ENCODE measurements around the gene CTIF. TPM values are rescaled to one million over a fixed set of nuclear protein-coding genes. Genes with fewer than 3 reads are reported as not detected.
"Not testable (repeated sequence)": the region's sequence is repeated elsewhere in the genome, so short reads cannot be mapped to it uniquely, and the experiment has no call there.

CTIF gene
- total RNA-seq, 2 donors from 2014 or later, result 64.9 to 70.6 TPM

DNA sequence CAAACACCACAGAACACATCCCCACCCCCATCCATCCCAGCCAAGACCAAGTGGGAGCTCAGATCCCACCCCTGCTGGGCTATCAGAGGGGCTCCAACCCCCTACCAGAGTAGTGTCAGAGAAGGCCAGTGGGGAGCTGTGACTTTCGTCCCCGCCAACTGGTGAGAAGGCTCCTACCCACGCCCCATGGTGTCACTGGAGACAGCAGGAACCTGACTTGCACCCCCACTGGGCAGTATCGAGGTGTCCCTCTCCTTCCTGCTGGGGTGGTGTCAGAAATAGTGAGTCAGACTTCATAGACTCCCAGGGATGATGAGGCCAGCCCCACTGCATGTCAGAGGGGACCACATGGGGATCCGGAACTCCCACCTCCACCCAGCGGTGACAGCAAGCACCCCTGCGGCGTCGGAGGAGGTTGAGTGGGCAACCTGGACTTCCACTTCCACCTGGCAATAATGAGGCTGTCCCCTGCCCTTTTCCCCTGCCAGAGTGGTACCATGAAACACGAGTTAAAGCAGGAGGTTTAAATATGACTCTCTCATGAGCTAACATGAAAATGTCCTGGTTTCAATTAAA lies 106.7 kb downstream of the CTIF start:
- intact Hi-C loops (cut with DNase I), result no loop called here
- ATAC-seq, result no peak
- no peak for DNase-seq

DNA sequence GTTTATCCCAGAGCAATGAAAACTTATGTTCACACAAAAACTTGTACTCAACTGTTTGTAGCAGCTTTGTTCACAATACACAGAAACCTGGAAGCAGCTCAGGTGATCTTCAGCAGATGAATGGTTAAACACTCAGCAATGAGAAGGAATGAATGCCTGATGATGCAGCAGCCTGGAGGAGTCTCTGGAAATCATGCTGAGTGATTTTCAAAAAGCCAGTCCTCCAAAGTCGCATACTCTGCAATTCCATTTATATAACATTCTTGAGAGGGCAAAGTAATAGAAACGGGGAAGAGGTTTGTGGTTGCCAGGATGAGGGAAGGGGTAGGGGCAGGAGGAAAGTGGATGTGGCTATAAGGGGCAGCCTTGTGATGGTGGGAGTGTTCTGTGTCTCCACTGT lies 108.1 kb downstream of the CTIF start:
- intact Hi-C loops (cut with DNase I), result no loop called here
- no peak for ATAC-seq
- no peak for DNase-seq

DNA sequence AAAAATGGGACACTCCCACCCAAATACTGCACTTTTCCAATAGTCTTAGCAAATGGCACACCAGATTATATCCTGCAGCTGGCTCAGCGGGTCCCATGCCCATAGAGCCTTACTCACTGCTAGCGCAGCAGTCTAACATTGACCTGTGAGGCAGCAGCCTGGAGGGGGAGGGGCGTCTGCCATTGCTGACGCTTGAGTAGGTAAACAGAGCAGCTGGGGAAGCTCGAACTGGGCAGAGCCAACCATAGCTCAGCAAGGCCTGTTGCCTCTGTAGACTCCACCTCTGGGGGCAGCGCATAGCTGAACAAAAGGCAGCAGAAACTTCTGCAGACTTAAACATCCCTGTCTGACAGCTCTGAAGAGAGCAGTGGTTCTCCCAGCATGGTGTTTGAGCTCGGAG lies 110.4 kb downstream of the CTIF start:
- intact Hi-C loops (cut with DNase I), result no loop called here
- no peak for ATAC-seq
- DNase-seq, result no peak

DNA sequence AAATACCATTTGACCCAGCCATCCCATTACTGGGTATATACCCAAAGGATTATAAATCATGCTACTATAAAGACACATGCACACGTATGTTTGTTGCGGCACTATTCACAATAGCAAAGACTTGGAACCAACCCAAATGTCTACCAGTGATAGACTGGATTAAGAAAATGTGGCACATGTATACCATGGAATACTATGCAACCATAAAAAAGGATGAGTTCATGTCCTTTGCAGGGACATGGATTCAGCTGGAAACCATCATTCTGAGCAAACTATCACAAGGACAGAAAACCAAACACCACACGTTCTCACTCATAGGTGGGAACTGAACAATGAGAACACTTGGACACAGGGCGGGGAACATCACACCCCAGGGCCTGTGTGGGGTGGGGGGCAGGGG lies 115.8 kb downstream of the CTIF start:
- ATAC-seq; DNase-seq; intact Hi-C loops (cut with DNase I): not testable (repeated sequence)

DNA sequence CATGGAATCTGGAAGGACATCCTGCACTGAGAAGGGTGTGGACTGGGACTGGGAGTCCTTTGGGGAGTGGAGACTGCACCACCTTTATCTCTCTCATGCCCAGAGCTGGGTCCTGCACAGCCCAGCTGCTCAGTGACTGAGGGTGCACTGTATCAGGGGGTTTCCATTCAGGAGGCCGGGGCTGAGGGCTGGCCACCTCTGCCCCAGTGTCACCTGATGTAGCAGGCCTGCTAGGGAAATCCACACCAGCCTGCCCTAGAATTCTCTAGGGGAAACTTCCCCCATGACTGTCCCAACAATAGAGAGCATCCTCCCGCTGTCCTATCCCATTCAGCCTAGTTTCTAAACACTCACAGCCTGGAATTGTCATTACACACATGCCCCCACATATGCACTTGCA lies 116.7 kb downstream of the CTIF start:
- intact Hi-C loops (cut with DNase I), result no loop called here
- DNase-seq (no peak), ATAC-seq (peak in 1 of 2 donors; percentile 17)

DNA sequence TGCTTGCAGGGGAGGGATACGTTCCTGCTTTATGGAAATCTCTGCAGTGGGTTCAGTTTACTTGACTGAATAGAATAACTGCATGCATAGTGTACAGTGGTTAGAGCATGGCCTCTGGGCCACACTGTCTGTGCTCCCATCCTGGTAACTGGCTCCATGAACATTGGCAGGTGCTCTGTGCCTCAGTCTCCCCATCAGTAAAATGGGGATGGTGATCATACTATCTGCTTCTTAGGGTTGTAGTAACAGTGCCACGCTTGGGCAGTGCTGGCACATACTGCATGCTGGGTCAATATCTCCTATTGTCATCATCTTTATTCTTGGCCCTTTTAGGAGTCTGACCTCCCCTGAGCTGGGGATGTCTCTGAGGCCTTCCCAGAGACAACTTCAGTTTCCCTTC lies 117.3 kb downstream of the CTIF start:
- ATAC-seq, result no peak
- DNase-seq, result no peak
- intact Hi-C loops (cut with DNase I), result no loop called here

DNA sequence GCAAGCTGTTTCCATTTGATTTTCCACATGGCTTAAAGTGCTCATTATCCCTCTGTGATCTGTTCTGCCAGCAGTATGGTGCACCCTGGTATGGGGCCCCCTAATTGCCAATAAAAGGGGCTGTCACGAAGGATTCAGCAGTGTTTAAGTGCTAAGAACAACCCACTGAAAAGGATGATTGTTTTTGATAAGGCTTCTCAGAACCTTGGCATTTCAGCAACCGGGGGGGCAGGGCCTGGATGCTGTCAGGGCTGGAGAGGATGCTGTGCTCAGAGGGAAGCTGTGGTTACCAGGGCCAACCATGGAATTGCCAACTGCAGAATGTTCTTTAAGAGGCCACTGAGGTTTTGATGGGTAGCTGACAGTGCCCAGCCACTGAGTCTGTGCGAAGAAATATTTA lies 117.8 kb downstream of the CTIF start:
- intact Hi-C loops (cut with DNase I), result no loop called here
- DNase-seq (no peak), ATAC-seq (peak in 1 of 2 donors; percentile 23)

DNA sequence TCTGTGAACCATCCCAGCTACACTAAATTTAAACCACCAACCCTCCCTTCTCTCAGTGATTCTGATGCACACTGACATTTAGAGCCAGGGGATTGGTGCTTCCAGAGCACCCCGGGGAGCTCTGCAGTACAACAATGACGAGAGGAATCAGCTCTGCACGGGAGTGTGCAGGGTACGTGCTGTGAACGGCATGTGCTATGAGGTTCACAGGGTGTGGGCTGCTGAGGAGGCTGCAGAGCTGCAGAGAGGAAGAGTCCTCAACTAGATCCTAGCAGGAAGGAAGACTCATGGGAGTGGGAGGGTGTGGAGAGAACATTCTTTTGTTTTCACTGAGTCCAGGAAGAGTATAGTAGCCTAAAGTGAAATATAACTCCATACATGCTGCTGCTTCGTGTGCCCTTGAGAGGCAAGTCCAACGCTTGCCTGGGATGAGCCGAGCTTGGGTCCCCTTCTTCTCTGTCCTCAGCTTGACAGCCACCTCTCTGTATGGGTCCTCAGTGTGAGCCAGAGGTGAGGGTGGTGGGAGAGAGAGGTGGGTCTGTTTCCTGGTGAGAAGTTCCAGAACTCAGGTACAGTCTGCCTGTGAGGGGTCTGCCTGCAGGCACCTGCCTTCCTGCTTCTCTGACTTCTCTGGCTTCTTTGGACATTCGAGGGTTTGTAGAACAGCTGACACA lies 118.8 kb downstream of the CTIF start:
- DNase-seq (no peak), ATAC-seq (peak in 1 of 2 donors; percentile 36)
- intact Hi-C loops (cut with DNase I), result no loop called here

DNA sequence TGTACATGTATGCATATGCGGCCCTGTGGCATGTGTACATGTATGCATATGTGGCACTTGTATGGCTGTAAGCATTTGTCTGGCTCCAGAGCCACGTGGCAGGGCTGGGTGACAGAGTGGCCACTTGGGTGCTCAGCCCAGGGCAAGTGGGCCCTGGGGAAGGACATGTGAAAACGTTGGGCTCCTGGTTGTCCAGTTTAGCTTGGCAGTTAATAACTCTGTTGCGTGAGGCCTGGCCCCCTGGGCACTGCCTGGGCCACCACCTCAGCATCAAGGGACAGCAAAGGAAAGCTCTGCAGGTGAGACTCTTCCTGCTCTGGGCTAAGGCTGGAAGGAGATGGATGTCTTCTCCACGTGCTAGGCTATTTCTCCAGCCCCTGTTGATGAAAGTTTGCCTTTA lies 119.9 kb downstream of the CTIF start:
- DNase-seq (no peak), ATAC-seq (no peak)
- intact Hi-C loops (cut with DNase I), result no loop called here

DNA sequence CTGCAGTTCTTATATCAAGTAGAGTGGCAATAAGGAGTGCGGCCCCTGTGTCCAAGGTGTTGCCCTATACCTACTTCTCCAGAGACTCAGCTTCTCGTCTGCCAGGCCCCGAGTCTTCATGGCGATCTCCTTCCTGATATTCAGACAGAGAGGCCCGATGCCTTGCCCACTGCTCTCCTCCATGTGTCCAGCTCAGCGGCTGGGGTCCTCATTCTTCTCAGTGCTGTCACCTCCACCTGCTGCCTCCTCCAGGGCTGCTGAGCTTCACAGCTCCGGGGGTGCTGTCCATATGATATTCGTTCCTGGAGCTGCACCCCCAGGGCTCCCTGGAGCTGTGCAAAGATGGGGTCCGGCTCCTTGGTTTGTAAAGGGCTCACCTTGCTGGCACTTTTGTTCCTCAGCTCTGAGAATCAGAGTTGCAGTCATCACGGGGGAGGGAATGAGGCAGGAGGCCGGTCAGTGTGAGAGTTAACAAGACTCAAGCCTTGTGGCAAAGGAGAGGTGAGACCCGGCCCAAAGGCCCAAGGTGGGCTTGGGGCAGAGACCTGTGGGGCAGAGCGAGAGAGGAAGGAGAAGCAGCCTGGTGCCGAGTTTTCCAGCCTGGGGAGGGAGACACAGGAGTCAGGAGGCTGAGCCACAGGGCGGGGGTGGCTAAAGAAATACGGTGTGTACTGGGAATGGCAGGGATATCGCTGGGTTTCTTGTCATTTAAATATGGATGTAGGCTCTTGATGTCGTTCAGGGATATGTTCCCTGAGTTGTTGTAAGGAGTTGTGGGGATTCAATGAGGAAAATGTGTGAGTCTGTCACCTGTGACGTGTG lies 120.6 kb downstream of the CTIF start:
- intact Hi-C loops (cut with DNase I), result loop anchor here (5.0 to 10.0 kb wide), 3 partner anchors 115 to 187 kb away; no protein-coding TSS in a partner anchor
- ATAC-seq, result no peak
- no peak for DNase-seq

DNA sequence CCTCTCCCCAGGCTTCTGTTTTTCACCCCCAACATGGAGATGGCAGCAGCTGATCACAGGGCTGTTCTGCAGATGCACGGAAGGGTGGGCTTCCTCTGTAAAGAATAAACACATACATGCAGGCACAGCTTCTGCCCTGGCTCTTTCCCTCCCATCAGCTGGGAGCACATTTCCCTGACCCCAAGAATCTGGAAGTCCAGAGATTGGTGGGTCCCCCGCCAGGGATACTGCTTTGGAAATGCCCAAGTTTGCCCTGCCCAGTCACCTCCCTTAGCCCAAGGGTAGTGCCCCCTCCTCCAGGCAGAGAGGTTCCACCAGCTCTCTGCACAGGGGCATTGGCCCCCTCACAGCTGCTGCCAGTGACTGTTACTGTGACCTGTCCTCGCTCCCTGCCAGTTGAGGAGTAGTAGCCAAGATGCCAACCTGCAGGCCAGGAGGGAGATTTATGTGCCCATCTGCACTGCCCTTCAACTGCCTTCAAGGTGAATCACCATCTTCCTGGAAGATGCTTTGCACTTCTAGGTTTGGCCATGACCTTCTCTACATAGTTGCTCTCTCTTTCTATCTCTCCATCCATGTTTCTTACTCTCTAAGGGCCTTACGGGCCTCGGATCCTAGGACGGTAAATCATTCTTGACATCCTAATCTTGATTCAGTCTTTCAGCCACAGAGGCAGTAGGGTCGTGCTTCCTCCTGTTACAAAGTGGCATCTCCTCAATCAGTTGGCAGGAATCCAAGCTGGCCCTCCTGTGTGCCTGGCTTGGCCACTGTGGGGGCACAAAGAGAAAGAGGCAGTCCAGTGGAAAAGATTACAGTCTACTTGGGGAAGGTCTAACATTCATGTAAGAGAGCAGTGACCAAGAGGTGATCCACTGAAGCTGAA lies 121.8 kb downstream of the CTIF start:
- DNase-seq (no peak), ATAC-seq (no peak)
- intact Hi-C loops (cut with DNase I), result loop anchor here (5.0 to 10.0 kb wide), 3 partner anchors 116 to 188 kb away; no protein-coding TSS in a partner anchor

DNA sequence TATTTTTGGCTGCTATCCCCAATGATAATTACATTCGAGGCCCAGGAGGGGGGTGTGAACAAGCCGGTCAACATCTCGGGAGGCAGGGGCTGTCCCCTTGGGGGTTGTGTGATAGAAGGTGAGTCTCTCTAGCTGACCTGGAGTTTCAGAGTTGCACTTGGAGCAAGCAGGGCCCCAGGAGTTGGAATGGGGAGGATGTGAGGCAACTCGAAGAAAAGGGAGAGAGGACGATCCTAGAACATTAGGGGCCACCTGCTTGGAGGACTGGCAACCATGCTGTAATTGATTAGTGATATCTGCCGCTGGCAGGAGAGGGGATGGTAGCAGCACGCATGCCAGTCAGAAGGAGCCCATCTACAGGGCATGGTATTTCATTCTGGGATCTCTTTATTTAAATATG lies 122.6 kb downstream of the CTIF start:
- no peak for ATAC-seq
- DNase-seq, result no peak
- intact Hi-C loops (cut with DNase I), result loop anchor here (5.0 to 10.0 kb wide), 3 partner anchors 117 to 189 kb away; no protein-coding TSS in a partner anchor

DNA sequence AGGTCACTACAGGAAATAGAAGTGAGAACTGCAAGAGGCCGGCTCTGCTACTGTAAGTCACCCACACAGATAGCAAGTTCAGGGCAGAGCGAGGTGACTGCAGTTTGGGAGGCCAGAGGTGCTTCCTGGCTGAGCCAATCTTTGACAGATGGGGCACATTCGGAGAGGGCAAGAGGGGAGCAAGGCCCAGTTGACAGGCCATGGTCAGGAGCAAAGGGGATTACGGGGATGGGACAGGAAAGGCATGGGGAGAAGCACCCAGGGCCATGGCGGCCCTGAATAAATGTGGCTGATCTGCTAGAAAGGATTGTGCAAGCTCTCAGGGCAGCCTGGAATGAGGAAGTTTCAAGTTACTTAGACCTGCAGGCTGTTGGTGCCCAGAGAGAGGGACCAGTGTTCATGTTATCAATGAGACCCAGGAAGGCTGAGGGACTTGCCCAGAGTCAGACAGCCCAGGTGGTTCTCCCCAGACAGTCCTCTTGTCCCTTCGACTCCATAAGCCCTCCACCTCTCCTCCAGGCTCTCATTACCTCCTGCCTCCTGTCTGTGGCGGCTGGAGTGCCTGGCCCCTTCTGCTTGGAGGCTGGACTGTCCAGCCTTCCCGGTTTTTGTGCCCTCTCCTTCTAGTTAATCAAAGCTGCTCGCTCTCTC lies 123.3 kb downstream of the CTIF start:
- no peak for DNase-seq
- ATAC-seq, result peak; percentile 25 to 43
- intact Hi-C loops (cut with DNase I), result loop anchor here (2.0 to 10.0 kb wide), 4 partner anchors 117 to 190 kb away; no protein-coding TSS in a partner anchor

DNA sequence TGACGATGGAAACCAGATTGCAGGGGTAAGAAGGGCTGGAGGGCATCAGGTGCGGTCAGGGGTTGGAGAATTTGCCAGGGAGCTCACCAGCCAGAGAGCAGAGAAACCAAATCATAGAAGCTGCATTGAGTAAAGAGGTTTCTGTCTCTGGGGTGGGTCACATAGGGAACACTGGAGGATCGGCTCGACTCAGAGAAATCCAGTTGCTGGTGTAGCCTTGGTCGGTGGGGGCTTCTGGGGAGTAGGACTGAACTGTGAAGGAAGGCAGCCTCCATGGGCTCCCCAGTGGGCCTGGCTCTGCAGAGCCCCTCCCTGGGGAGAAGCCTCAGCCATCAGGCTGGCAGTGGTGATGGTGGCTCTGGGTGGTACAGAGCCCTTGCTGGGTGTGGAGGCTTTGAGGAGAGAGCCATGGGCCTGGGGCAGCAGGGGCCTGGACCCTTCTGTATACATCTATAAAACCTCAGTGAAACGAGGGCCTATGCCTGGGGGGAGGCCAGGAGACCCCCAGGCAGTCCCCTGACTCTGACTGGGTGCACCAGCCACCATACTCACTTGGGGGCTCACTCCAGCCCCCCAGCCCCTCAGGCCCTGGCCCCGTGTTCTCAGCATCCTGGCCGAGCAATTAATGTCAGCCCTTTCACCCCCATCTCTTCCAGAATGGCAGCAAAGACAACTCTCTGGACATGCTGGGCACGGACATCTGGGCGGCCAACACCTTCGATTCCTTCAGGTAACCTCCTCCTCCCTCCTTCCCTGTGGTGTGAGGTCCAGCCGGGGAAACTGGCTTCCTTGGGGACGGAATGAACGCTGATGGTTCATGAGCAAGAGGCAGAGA lies 124.5 kb downstream of the CTIF start:
- DNase-seq, result no peak
- ATAC-seq, result no peak

DNA sequence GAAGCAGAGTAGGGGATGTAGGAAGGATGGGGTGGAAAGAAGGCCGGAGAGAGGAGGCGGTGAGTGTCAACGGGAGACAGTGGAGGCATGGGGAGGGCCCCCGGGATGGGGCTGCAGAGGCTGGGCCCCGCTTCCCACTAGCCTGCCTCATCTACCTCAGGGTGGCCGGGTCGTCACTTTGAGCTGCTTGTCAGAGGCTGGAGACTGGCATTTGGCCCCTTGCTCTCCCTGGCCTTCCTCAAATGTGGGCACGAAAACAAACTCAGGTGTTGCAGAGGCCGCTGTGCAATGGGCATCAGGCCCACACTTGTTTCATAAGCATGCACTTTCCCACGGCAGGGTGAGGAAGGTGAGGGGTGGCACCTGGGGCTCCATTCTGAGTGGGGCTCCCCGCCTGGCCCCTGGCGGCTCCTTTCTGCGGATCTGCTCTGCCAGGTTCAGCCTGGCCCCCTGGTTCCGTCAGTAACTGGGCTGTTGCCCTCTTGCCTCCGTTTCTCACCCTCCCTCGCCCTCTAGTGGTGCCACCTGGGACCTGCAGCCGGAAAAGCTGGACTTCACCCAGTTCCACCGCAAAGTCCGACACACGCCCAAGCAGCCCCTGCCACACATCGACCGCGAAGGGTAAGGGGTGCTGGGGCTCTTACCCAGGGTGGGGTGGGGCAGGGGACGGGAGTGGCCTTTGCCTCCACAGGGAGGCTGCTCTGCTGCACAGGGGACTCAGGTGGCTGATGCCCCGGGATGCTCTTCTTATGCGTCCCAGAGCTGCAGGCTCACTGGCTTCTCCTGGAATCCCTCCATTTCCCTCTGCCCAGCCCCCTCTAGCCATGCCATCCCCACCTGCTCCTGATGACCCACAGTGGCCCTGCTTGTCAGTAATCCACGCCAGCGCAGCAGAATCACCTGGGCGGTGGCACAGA lies 125.4 kb downstream of the CTIF start:
- peak; percentile 48 to 50 for ATAC-seq
- intact Hi-C loops (cut with DNase I), result loop anchor here (2.0 to 10.0 kb wide), 4 partner anchors 119 to 192 kb away; no protein-coding TSS in a partner anchor
- DNase-seq, result peak; percentile 72

More for the DNA sequence above, 124.5 kb downstream of the CTIF start:
- intact Hi-C loops (cut with DNase I), result loop anchor here (2.0 to 10.0 kb wide), 4 partner anchors 119 to 191 kb away; no protein-coding TSS in a partner anchor

DNA sequence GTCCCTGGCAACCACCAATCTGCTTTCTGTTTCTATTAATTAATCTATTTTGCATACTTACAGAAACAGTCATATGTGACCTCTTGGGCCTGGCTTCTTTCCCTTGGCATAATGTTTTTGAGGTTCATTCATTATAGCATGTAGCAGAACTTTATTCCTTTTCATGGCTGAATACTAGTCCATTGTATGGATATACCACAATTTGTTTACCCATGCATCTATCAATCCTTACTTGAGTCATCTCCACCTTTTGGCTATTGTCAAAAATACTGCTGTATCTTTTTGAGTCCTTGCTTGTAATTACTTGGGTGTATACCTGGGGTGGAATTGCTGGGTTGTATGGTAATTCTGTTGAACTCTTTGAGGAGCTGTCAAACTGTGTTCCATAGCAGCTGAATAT lies 126.8 kb downstream of the CTIF start:
- no peak for ATAC-seq
- no peak for DNase-seq
- intact Hi-C loops (cut with DNase I), result loop anchor here in 1 of 2 donors (10.0 kb wide), 1 partner anchor 121 kb away; no protein-coding TSS in a partner anchor
